Upper lobe of left lung (tissue), 6 donors: ENCODE results near the gene CYP3A4. TPM values are rescaled to one million over a fixed set of nuclear protein-coding genes. Genes with fewer than 3 reads are reported as not detected.
"Not testable (repeated sequence)": the region's sequence is repeated elsewhere in the genome, so short reads cannot be mapped to it uniquely, and the experiment has no call there.

Experiments used
- ATAC-seq, 2 donors: fragments of 200-7000 bp; cut with Tn5 transposase; one replicate each; pipeline ENCODE4 v1.9.1; 2022; ENCODE audit warnings: mild to moderate bottlenecking in 2 of 2, moderate library complexity in 2 of 2; ENCODE audit not compliant: low FRiP score in 2 of 2
- DNase-seq, 2 donors: peaks; one replicate each; pipeline ENCODE4 v3.0.0-alpha.2; 2019 to 2020
- H3K27ac ChIP-seq, 4 donors: fragments of 200-600 bp; sonication (generic); one replicate each; pipeline ENCODE4 v1.5.1; 2016 to 2019
- H3K27me3 ChIP-seq, 4 donors: fragments of 200-600 bp; sonication (generic); one replicate each; pipeline ENCODE4 v1.5.1; 2017 to 2019
- H3K36me3 ChIP-seq, 4 donors: fragments of 200-600 bp; sonication (generic); one replicate each; pipeline ENCODE4 v1.5.1; 2016 to 2019
- H3K4me1 ChIP-seq, 4 donors: fragments of 200-600 bp; sonication (generic); one replicate each; pipeline ENCODE4 v1.5.1; 2018 to 2019
- H3K4me3 ChIP-seq, 4 donors: fragments of 200-600 bp; sonication (generic); one replicate each; pipeline ENCODE4 v1.5.1; 2017 to 2019; ENCODE audit warnings: mild to moderate bottlenecking in 2 of 4, moderate library complexity in 1 of 4
- H3K9me3 ChIP-seq, 4 donors: fragments of 200-600 bp; sonication (generic); one replicate each; pipeline ENCODE4 v1.5.1; 2018 to 2019
- EP300 ChIP-seq, 4 donors: sonication (generic); formaldehyde crosslinking; IDR thresholded peaks; one replicate each; pipeline ENCODE4 v1.5.1; 2017; ENCODE audit warnings: antibody characterized with exemption in 4 of 4, control low read depth in 2 of 4
- POLR2A ChIP-seq, 4 donors: fragments of 450-650 bp; IDR thresholded peaks; one replicate each; pipeline ENCODE4 v1.5.1; 2016 to 2017; ENCODE audit warnings: antibody characterized with exemption in 4 of 4, mild to moderate bottlenecking in 2 of 4
- POLR2AphosphoS5 ChIP-seq, 2 donors: sonication (generic); formaldehyde crosslinking; IDR thresholded peaks; one replicate each; pipeline ENCODE4 v1.5.1; 2017; ENCODE audit warnings: antibody characterized with exemption in 2 of 2
- WGBS, 2 donors: methylation state at CpG; one replicate each; pipeline ENCODE4 v1.1.5; 2017 to 2018; 5-methylcytosine and 5-hydroxymethylcytosine counted together
- total RNA-seq, 6 donors: library from RNA; depleted of rRNA in 4 of 6; stranded (reverse); fragments of >200 nt in 4 of 6; gene quantifications; one replicate each; pipeline versions ENCODE4 v1.1.0 to v1.2.1, GENCODE V29; 2016 to 2021
- TF ChIP-seq, protein P1 (sequence below), 6 experiments: fragments of 450-650 bp in 4 of 6; fragments of 200-600 bp in 2 of 6; sonication (generic) in 2 of 6; IDR thresholded peaks; one replicate each; pipeline ENCODE4 v1.5.1; 2016 to 2019; ENCODE audit warnings: antibody characterized with exemption in 6 of 6
- donor health status: DM: no; HTN: no; CAD: no; lungs with moderate emphysema.
- donor health status: DM: no; HTN: yes; CAD: no; lungs with severe emphysema.

Gene CYP3A4
- total RNA-seq, 6 donors from 2014 or later, result 0.34 to 1.5 (median 0.46) TPM; not detected in 3

GRCh38 chr7:99786726-99787335, 2.8 kb upstream of the CYP3A4 start:
- TF ChIP-seq POLR2A (IDR thresholded peaks at IDR 0.05) (no peak), POLR2AphosphoS5 (IDR thresholded peaks at IDR 0.05) (no peak), EP300 (IDR thresholded peaks at IDR 0.05) (no peak)
- TF ChIP-seq, protein P1, sequence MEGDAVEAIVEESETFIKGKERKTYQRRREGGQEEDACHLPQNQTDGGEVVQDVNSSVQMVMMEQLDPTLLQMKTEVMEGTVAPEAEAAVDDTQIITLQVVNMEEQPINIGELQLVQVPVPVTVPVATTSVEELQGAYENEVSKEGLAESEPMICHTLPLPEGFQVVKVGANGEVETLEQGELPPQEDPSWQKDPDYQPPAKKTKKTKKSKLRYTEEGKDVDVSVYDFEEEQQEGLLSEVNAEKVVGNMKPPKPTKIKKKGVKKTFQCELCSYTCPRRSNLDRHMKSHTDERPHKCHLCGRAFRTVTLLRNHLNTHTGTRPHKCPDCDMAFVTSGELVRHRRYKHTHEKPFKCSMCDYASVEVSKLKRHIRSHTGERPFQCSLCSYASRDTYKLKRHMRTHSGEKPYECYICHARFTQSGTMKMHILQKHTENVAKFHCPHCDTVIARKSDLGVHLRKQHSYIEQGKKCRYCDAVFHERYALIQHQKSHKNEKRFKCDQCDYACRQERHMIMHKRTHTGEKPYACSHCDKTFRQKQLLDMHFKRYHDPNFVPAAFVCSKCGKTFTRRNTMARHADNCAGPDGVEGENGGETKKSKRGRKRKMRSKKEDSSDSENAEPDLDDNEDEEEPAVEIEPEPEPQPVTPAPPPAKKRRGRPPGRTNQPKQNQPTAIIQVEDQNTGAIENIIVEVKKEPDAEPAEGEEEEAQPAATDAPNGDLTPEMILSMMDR (IDR thresholded peaks at IDR 0.05), result no peak
- ATAC-seq (no peak), DNase-seq (no peak)
- Histone ChIP-seq H3K4me1 (no peaks in the 10 kb centered on the region), H3K27me3 (no peaks in the 10 kb centered on the region), H3K9me3 (no peaks in the 10 kb centered on the region), H3K4me3 (no peak overlapping the region), H3K36me3 (no peaks in the 10 kb centered on the region), H3K27ac (no peak overlapping the region)
- WGBS, 2 donors, result 74 to 77% methylated on average over 3 of the region's 3 CpGs

DNA sequence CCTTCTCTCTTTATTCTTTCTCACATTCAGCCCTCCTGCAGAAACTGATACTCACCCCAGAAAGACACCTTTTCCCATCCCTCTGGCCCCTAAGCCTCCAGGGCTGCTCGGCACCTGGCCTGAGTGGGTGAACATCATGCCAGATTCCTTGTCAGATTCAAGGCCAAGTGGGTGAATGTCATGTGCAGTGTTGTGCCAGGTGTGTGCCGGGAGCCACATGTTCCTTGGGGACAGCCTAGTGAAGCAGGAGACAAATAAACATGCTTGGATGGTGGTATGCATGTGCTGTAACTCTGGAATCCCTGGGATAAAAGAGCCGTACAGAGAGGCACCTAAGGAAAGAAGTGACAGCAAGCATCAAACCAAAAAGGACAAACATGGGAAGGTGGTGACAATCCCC, 1.7 kb upstream of the CYP3A4 start:
- not testable (repeated sequence) for H3K27ac ChIP-seq, H3K4me3 ChIP-seq, ATAC-seq, H3K27me3 ChIP-seq, DNase-seq, H3K9me3 ChIP-seq, H3K36me3 ChIP-seq, H3K4me1 ChIP-seq
- 90 to 91% methylated on average over 3 of the region's 3 CpGs for WGBS, 2 donors

- ATAC-seq (no peak), DNase-seq (no peak)
- 67 to 74% methylated on average over 5 of the region's 5 CpGs for WGBS, 2 donors
- H3K27ac ChIP-seq, result no peak overlapping the region
- no peaks in the 10 kb centered on the region for H3K36me3 ChIP-seq
- no peak for TF ChIP-seq EP300 (IDR thresholded peaks at IDR 0.05)
- TF ChIP-seq, protein P1 (IDR thresholded peaks at IDR 0.05), result no peak
- TF ChIP-seq POLR2A (IDR thresholded peaks at IDR 0.05), result no peak
- no peak for TF ChIP-seq POLR2AphosphoS5 (IDR thresholded peaks at IDR 0.05)
- H3K4me3 ChIP-seq, result no peak overlapping the region
- no peaks in the 10 kb centered on the region for H3K27me3 ChIP-seq
- H3K9me3 ChIP-seq, result no peaks in the 10 kb centered on the region
- H3K4me1 ChIP-seq, result no peaks in the 10 kb centered on the region
Observed at GRCh38 chr7:99782012-99782953, 1.7 kb downstream of the CYP3A4 start.

GRCh38 chr7:99780588-99780987, 3.4 kb downstream of the CYP3A4 start:
- Histone ChIP-seq H3K27me3 (no peaks in the 10 kb centered on the region), H3K9me3 (no peaks in the 10 kb centered on the region), H3K4me1 (no peaks in the 10 kb centered on the region), H3K27ac (no peak overlapping the region), H3K4me3 (no peak overlapping the region), H3K36me3 (no peaks in the 10 kb centered on the region)
- WGBS, 2 donors, result 86 to 100% methylated on average over 1 of the region's 1 CpG
- ATAC-seq (no peak), DNase-seq (no peak)
- TF ChIP-seq EP300 (IDR thresholded peaks at IDR 0.05) (no peak), POLR2A (IDR thresholded peaks at IDR 0.05) (no peak), POLR2AphosphoS5 (IDR thresholded peaks at IDR 0.05) (no peak)
- TF ChIP-seq, protein P1 (IDR thresholded peaks at IDR 0.05), result no peak

DNA sequence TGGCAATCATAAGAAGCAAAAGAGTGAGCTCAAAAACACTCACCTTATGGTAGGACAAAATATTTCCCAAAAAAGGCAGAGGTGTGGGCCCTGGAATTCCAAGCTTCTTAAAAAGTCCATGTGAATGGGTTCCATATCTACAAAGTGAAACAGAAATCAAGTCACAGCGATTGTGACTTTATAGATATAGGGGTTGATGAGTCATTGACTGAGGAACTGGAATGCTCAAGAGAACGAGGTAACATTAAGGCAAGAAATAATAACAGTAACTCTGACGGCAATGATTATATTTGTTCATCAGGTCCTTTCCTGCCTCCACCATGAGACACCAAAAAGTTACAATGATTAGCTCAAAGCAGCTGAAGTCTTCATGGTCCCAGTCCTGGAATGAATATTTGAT, 4.0 kb downstream of the CYP3A4 start:
- WGBS, 2 donors, result 78 to 92% methylated on average over 3 of the region's 3 CpGs

More for the DNA sequence above, 4.0 kb downstream of the CYP3A4 start:
- Histone ChIP-seq H3K4me1 (no peaks in the 10 kb centered on the region), H3K27me3 (no peaks in the 10 kb centered on the region), H3K4me3 (no peak overlapping the region), H3K27ac (no peak overlapping the region), H3K36me3 (no peaks in the 10 kb centered on the region), H3K9me3 (no peaks in the 10 kb centered on the region)
- ATAC-seq, result no peak
- TF ChIP-seq, protein P1 (IDR thresholded peaks at IDR 0.05), result no peak
- TF ChIP-seq POLR2A (IDR thresholded peaks at IDR 0.05), result no peak
- no peak for TF ChIP-seq EP300 (IDR thresholded peaks at IDR 0.05)
- DNase-seq, result no peak
